AG04450 (cell line): Measurements from ENCODE around the gene FSCN2. TPM values are rescaled to one million over a fixed set of nuclear protein-coding genes. Genes with fewer than 3 reads are reported as not detected.

ENCODE experiments used
- CTCF ChIA-PET: fragments of 300-600, 350-600 bp; formaldehyde crosslinking; extraction: SDS; loops from one replicate; lab custom pipeline; 2022; ENCODE audit warnings: antibody characterized with exemption, inconsistent platforms; lab: Charles Lee
- POLR2A ChIA-PET: fragments of 350-600 bp; formaldehyde crosslinking; extraction: SDS; loops from one replicate; lab custom pipeline; 2021; ENCODE audit warnings: antibody characterized with exemption, inconsistent platforms; lab: Yijun Ruan, JAX
- DNase-seq: peaks from one replicate; pipeline ENCODE4 v3.0.0-alpha.2; 2011; ENCODE audit warnings: low read depth, low spot score
- H3K27ac ChIP-seq: one replicate; pipeline ENCODE4 v1.5.1; 2012; ENCODE audit warnings: low read depth, low read length, control low read depth
- H3K27me3 ChIP-seq: one replicate; pipeline ENCODE4 v1.6.0; 2012; ENCODE audit warnings: low read length; ENCODE audit not compliant: control insufficient read depth, insufficient read depth
- H3K4me3 ChIP-seq: 2 replicates; pipeline ENCODE4 v1.5.1; 2011; ENCODE audit warnings: mild to moderate bottlenecking, low read depth, low read length, control low read depth
- H3K9me3 ChIP-seq: 2 replicates; pipeline ENCODE4 v1.5.1; 2012; ENCODE audit warnings: low read length; ENCODE audit not compliant: control insufficient read depth, insufficient read depth
- polyA plus RNA-seq: library from polyadenylated mRNA; depleted of rRNA; stranded (reverse); fragments of >200 nt; gene quantifications from 2 replicates; pipeline ENCODE4 v1.2.3, GENCODE V29; 2011
- TF ChIP-seq, protein P1 (sequence below): IDR thresholded peaks from 2 replicates; pipeline ENCODE4 v1.5.1; 2011; ENCODE audit warnings: low read depth, low read length, control low read depth, inconsistent platforms

FSCN2 gene
- polyA plus RNA-seq, 1 experiment = 0.26 TPM

DNA sequence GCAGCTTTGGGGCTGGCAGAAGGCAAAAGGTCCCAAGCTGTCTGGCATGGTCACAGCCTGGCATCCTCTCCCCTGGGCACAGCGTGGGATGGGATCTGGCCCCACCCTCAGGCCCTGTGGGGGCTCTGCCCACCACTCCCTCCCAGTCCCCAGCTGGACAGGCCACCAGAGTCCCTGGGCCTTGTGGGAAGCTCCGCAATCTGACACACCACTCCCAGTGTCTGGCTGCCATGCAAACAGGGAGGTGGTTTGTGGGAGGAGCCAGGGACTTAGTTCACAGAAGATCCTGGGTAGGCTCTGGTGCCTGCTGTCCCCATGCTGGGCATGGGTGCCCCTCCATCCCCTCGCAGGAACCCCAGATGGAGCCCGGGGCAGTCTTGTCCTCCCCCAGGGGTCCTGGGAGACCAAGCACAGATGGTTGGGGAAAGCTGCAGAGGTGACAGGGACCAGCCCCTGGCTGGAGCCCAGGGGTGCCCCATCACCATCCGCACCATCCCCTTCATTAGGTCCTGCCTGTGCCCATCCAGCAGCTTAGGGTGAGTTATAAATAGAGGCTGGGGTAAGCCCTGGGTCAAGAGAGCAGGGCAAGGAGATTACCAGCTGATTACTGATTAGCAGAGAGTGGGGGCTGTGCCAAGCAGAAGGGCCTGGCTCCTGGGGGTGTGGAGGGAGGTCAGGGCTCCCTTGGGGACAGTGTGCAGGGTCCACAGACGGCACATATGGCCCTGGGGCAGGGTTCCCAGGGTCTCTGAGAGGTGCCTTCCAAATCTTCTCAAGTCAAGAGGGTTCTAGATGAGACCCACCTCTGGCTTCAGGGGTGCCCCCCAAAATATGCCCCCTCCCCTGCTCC is 6.2 kb downstream of the FSCN2 start:
- POLR2A ChIA-PET = no interaction called here
- CTCF ChIA-PET = no interaction called here
- no peak overlapping the region for H3K27ac ChIP-seq

DNA sequence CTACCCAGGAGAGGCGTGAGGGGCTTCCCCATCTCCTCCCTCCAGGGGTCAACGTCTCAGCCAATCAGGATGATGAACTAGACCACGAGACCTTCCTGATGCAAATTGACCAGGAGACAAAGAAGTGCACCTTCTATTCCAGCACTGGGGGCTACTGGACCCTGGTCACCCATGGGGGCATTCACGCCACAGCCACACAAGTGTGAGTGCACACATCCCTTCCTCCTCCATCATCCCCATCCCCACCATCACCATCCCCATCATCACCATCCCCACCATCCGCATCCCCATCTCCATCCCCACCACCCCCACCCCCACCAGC is 6.8 kb downstream of the FSCN2 start:
- ChIA-PET POLR2A (no interaction called here), CTCF (no interaction called here)
- peaks cover 7% of the 10 kb centered on the region for H3K27me3 ChIP-seq
- TF ChIP-seq, protein P1, sequence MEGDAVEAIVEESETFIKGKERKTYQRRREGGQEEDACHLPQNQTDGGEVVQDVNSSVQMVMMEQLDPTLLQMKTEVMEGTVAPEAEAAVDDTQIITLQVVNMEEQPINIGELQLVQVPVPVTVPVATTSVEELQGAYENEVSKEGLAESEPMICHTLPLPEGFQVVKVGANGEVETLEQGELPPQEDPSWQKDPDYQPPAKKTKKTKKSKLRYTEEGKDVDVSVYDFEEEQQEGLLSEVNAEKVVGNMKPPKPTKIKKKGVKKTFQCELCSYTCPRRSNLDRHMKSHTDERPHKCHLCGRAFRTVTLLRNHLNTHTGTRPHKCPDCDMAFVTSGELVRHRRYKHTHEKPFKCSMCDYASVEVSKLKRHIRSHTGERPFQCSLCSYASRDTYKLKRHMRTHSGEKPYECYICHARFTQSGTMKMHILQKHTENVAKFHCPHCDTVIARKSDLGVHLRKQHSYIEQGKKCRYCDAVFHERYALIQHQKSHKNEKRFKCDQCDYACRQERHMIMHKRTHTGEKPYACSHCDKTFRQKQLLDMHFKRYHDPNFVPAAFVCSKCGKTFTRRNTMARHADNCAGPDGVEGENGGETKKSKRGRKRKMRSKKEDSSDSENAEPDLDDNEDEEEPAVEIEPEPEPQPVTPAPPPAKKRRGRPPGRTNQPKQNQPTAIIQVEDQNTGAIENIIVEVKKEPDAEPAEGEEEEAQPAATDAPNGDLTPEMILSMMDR = no peak
- no peak overlapping the region for H3K27ac ChIP-seq
- no peak for DNase-seq
- H3K4me3 ChIP-seq = no peak overlapping the region
- peaks cover 11% of the 10 kb centered on the region; the same call in 1 of the 2 replicates for H3K9me3 ChIP-seq

More for the DNA sequence above, 6.2 kb downstream of the FSCN2 start:
- TF ChIP-seq, protein P1 = no peak
- Histone ChIP-seq H3K9me3 (peaks cover 12% of the 10 kb centered on the region; the same call in 1 of the 2 replicates), H3K4me3 (no peak overlapping the region), H3K27me3 (peaks cover 7% of the 10 kb centered on the region)
- no peak for DNase-seq

DNA sequence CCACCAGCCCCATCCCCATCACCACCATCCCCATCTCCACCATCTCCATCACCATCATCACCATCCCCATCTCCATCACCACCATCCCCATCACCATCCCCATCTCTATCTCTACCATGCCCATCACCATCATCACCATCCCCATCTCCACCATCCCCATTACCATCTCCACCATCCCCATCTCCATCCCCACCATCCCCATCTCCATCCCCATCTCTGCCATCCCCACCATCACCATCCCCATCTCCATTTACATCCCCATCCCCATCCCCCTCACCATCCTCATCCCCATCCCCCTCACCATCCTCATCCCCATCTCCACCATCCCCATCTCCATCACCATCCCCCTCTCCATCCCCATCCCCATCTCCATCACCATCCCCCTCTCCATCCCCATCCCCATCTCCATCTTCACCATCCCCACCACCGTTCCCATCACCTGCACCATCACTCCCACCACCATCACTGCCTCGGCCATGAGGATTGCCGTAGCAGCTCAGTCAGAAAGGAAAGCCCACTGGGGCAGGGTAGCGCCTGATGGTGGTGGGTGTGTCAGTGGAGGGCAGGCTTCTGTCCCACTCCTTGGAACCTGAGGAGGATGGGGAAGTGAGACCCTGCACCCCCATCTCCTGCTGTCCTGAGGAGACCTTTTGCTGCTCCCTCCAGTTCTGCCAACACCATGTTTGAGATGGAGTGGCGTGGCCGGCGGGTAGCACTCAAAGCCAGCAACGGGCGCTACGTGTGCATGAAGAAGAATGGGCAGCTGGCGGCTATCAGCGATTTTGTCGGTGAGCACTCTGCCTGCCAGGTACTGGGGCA is 7.5 kb downstream of the FSCN2 start:
- CTCF ChIA-PET = interaction anchor here (1.3 kb wide), 1 partner anchor 283 kb away, joined by 3 read pairs; no protein-coding TSS in a partner anchor

DNA sequence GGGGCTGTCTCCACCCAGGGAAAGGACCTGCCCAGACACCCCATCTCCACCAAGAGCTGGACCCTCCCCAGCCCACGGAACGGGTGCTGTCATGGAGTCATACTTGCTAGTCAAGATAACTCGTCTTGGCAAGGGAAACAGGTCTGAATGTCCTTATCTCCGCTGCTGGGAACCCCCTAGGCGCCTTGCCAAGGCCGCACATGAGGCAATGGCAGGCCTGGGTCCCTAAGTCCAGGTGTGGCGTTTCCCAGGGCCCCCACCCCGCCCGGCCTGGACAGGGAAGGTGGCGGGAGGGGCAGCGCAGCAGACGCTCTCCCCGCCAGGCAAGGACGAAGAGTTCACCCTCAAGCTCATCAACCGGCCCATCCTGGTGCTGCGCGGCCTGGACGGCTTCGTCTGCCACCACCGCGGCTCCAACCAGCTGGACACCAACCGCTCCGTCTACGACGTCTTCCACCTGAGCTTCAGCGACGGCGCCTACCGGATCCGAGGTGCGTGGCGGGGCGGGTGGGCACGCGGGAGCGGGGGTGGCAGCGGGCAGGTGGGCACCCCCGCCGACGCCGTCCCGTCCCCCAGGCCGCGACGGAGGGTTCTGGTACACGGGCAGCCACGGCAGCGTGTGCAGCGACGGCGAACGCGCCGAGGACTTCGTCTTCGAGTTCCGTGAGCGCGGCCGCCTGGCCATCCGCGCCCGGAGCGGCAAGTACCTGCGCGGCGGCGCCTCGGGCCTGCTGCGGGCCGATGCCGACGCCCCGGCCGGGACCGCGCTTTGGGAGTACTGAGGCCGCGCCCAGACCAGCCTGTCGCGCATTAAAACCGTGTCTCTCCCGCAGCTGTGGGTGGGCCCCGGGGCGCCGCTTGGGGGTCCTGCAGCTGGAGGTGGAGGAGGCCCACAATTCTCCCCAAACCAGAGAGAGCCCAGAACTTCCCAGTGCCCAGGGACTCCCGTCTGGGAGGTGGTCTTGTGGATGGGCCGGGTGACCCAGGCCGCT is 8.4 kb downstream of the FSCN2 start:
- Histone ChIP-seq H3K27me3 (peaks cover 7% of the 10 kb centered on the region), H3K4me3 (no peak overlapping the region), H3K9me3 (no peaks in the 10 kb centered on the region; the same call in 1 of the 2 replicates), H3K27ac (no peak overlapping the region)
- TF ChIP-seq, protein P1 = no peak
- POLR2A ChIA-PET = interaction anchor here (0.7 to 1.2 kb wide), 3 partner anchors 15 to 285 kb away, joined by 3 to 5 read pairs (median 4); partner anchors contain the start of genes ACTG1 and FAAP100
- CTCF ChIA-PET = interaction anchor here (1.3 kb wide), 1 partner anchor 284 kb away, joined by 3 read pairs; no protein-coding TSS in a partner anchor
- no peak for DNase-seq

More for the DNA sequence above, 7.5 kb downstream of the FSCN2 start:
- H3K4me3 ChIP-seq = no peak overlapping the region
- peaks cover 7% of the 10 kb centered on the region for H3K27me3 ChIP-seq
- POLR2A ChIA-PET = interaction anchor here (0.7 to 1.2 kb wide), 3 partner anchors 16 to 284 kb away, joined by 3 to 5 read pairs (median 4); partner anchors contain the start of genes ACTG1 and FAAP100
- TF ChIP-seq, protein P1 = no peak
- DNase-seq = no peak
- no peak overlapping the region for H3K27ac ChIP-seq
- H3K9me3 ChIP-seq = peaks cover 4% of the 10 kb centered on the region; the same call in 1 of the 2 replicates
